ENCODE measurements around the gene MTARC1.

MTARC1 gene

GRCh38 chr1:220828950-220829586, 42.4 kb downstream of the MTARC1 start:
- no peak for DNase-seq

DNA sequence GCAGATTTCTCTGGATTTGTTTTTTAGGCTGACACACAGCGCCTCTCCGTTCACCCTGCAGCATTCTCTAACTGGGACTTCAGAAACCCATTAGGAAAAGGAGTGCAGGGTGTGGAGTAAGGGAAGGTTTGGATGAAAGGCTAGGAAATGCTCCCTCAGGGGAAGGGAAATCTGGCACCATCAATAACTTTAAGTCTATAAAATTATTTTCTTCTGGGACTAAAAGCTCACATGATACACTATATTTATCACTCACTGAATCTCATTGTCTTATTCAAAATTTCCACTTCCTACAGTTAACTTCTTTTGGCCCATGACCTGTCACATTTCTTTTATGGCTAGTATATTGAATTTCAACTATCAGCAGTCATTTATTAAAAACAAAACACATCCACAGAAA, 46.7 kb downstream of the MTARC1 start:
- DNase-seq = no peak

DNA sequence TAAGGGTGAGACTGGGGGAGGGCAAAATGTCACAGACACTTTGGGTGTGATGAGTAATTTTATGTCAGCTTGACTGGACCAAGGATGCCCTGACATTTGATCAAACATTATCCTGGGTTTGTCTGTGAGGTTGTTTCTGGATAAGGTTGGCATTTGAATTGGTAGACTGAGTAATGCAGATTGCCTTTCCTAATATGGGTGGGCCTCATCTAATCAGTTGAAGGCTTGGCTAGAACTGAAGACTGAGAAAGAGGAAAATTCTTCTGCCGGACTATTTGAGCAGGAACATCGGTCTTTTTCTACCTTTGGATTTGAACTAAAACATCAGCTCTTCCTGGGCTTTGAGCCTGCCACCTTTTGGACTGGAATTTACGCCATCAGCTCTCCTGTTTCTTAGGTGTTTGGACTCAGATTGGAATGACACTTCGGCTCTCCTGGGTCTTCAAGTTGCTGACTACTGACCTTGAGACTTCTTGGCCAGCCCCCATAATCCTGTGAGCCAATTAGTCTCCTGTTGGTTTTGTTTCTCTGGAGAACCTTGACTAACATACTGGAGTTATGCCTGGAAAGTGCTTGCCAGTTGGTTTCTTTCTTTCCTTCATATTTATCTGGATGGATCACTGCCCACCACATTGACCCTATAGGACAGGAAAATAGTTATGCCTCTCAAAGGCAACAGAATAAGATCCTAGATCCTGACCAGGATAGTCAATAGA, 47.6 kb downstream of the MTARC1 start:
- no peak for DNase-seq

All from right kidney (tissue), 1 donor.